ENCODE data around the gene KHDC4. TPM values are rescaled to one million over a fixed set of nuclear protein-coding genes. Genes with fewer than 3 reads are reported as not detected.

Gene KHDC4
- total RNA-seq, 1 donor from 2014 or later: 48.2 TPM

DNA sequence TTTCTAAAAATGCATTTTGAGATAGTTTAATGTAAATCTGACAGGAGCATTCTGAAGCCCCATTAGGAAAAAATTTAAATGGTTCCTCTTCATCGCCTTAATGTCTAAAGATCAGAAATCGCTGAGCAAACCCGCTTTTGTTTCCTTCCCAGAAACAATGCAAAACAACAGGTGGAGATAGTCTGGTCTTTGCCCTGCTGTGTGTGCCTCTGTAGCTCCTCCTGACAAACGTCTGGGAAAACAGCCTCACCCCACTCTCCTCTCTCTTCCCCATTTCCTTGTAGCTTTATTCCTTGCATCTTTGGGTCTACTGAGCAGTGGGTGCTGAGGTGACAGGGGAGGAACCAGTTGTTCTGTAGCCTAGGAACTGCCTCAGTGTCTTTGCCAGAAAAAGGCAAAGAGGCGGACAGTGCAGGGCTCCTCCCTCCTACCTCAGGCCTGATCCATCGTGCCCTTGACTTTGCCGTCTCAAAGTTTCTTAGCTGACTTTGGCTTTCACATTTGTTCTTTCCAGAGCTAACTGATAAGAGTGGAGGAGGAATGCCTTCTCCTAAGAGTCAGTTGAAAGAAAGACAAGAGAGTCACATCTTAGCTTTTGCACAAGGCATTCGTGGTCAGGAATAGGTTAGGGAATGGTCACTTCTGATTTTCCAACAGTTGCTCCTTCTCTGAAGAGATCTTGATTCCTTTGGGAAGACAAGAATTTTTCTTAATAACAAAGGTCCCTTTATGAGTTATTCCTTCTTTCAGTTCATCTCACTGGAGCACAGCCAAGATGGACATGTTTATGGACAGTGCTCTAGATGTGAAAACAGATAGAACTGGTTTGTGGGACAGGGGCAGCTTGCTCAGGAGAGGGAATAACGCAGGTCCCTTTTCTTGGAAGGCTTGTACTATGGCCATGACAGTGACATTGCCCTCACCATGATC, 49.9 kb downstream of the KHDC4 start:
- Histone ChIP-seq H3K9ac (ENCODE audit: low read length) (no peak overlapping the region), H3K27ac (ENCODE audit: low read depth, low read length) (no peak overlapping the region), H4K20me1 (ENCODE audit: insufficient read depth, low read length) (no peaks in the 10 kb centered on the region), H3K4me3 (ENCODE audit: insufficient read depth, low read depth, low read length) (no peak overlapping the region), H3K4me2 (ENCODE audit: low read length) (peak overlapping the region; percentile 22), H2AFZ (ENCODE audit: low read depth, low read length) (no peak overlapping the region), H3K4me1 (ENCODE audit: insufficient read depth, low read length) (peaks cover 4% of the 10 kb centered on the region), H3K27me3 (ENCODE audit: insufficient read depth, low read length) (no peaks in the 10 kb centered on the region), H3K9me3 (ENCODE audit: insufficient read depth, low read depth, low read length) (no peaks in the 10 kb centered on the region), H3K36me3 (ENCODE audit: insufficient read depth, low read length) (no peaks in the 10 kb centered on the region), H3K79me2 (ENCODE audit: insufficient read depth, low read length) (no peaks in the 10 kb centered on the region)
- H3K36me3 Mint-ChIP-seq (ENCODE audit: low read depth, unreplicated experiment): peaks cover 5% of the 10 kb centered on the region
- H3K4me1 Mint-ChIP-seq (ENCODE audit: low read depth, unreplicated experiment): peaks cover 11% of the 10 kb centered on the region
- H3K9me3 Mint-ChIP-seq (ENCODE audit: unreplicated experiment): no peaks in the 10 kb centered on the region
- no peaks in the 10 kb centered on the region for H3K27me3 Mint-ChIP-seq (ENCODE audit: low read depth, unreplicated experiment)
- H3K4me3 Mint-ChIP-seq (ENCODE audit: unreplicated experiment): no peak overlapping the region
- peak; percentile 18 for DNase-seq (ENCODE audit: low read depth)
- peak overlapping the region; percentile 4 for H3K27ac Mint-ChIP-seq (ENCODE audit: unreplicated experiment)
- TF ChIP-seq, protein P1, sequence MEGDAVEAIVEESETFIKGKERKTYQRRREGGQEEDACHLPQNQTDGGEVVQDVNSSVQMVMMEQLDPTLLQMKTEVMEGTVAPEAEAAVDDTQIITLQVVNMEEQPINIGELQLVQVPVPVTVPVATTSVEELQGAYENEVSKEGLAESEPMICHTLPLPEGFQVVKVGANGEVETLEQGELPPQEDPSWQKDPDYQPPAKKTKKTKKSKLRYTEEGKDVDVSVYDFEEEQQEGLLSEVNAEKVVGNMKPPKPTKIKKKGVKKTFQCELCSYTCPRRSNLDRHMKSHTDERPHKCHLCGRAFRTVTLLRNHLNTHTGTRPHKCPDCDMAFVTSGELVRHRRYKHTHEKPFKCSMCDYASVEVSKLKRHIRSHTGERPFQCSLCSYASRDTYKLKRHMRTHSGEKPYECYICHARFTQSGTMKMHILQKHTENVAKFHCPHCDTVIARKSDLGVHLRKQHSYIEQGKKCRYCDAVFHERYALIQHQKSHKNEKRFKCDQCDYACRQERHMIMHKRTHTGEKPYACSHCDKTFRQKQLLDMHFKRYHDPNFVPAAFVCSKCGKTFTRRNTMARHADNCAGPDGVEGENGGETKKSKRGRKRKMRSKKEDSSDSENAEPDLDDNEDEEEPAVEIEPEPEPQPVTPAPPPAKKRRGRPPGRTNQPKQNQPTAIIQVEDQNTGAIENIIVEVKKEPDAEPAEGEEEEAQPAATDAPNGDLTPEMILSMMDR (IDR thresholded peaks at IDR 0.05; ENCODE audit: insufficient read depth, low read depth, low read length): no peak
- no peak for TF ChIP-seq EZH2 (IDR thresholded peaks at IDR 0.05; ENCODE audit: insufficient read depth, low read length)
- FAIRE-seq: no peak

DNA sequence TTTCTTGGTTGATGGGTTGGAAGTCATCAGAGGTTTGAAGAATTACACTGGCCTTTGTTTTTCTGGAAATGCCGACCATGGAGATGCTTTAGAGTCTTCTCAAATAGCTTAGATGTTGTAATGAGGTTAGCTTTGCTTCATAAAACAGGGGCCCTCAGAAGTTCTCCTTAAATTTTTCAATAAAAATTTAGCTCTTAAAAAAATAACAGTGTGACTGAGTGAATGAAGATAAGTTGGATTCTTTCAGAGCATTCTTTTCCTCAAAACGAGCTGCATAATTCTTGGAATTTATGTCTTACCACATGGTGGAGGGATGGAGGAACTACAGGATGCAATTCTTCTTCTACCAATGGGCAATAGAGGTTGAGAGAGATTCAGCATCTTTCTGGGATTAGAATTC, 51.4 kb downstream of the KHDC4 start:
- TF ChIP-seq EZH2 (IDR thresholded peaks at IDR 0.05; ENCODE audit: insufficient read depth, low read length): no peak
- TF ChIP-seq, protein P1 (IDR thresholded peaks at IDR 0.05; ENCODE audit: insufficient read depth, low read depth, low read length): no peak
- Histone ChIP-seq H3K9me3 (ENCODE audit: insufficient read depth, low read depth, low read length) (no peaks in the 10 kb centered on the region), H2AFZ (ENCODE audit: low read depth, low read length) (no peak overlapping the region), H3K27ac (ENCODE audit: low read depth, low read length) (no peak overlapping the region), H3K79me2 (ENCODE audit: insufficient read depth, low read length) (no peaks in the 10 kb centered on the region), H3K4me3 (ENCODE audit: insufficient read depth, low read depth, low read length) (no peak overlapping the region), H3K9ac (ENCODE audit: low read length) (no peak overlapping the region), H3K27me3 (ENCODE audit: insufficient read depth, low read length) (no peaks in the 10 kb centered on the region), H3K36me3 (ENCODE audit: insufficient read depth, low read length) (no peaks in the 10 kb centered on the region), H3K4me2 (ENCODE audit: low read length) (no peak overlapping the region), H3K4me1 (ENCODE audit: insufficient read depth, low read length) (peaks cover 4% of the 10 kb centered on the region), H4K20me1 (ENCODE audit: insufficient read depth, low read length) (no peaks in the 10 kb centered on the region)
- DNase-seq (ENCODE audit: low read depth) (no peak), FAIRE-seq (no peak)
- Mint-ChIP-seq H3K36me3 (ENCODE audit: low read depth, unreplicated experiment) (peaks cover 7% of the 10 kb centered on the region), H3K27me3 (ENCODE audit: low read depth, unreplicated experiment) (no peaks in the 10 kb centered on the region), H3K27ac (ENCODE audit: unreplicated experiment) (no peak overlapping the region), H3K4me1 (ENCODE audit: low read depth, unreplicated experiment) (peaks cover 11% of the 10 kb centered on the region), H3K4me3 (ENCODE audit: unreplicated experiment) (no peak overlapping the region), H3K9me3 (ENCODE audit: unreplicated experiment) (no peaks in the 10 kb centered on the region)

DNA sequence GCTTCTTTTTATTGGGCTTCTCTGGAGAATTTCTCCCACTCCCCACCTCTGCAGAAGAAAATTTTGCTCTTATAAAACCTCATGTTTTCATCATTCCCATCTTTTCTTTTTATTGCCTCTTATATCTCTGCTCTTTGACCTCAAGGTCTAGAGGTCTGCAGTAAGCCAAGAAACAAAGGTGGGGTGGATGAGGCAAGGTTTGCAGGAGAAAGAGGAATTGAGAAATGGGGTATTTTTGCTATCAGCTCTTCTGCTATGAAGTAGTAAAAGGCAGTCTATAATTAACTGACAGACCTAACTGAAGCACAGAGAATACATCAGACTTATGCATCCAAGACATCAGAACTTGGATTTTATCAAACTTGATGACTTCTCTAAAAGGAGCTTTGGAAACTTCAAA, 52.0 kb downstream of the KHDC4 start:
- Histone ChIP-seq H3K9me3 (ENCODE audit: insufficient read depth, low read depth, low read length) (no peaks in the 10 kb centered on the region), H3K79me2 (ENCODE audit: insufficient read depth, low read length) (no peaks in the 10 kb centered on the region), H3K9ac (ENCODE audit: low read length) (no peak overlapping the region), H3K4me3 (ENCODE audit: insufficient read depth, low read depth, low read length) (no peak overlapping the region), H3K27ac (ENCODE audit: low read depth, low read length) (no peak overlapping the region), H4K20me1 (ENCODE audit: insufficient read depth, low read length) (no peaks in the 10 kb centered on the region), H2AFZ (ENCODE audit: low read depth, low read length) (no peak overlapping the region), H3K36me3 (ENCODE audit: insufficient read depth, low read length) (no peaks in the 10 kb centered on the region), H3K4me2 (ENCODE audit: low read length) (no peak overlapping the region), H3K4me1 (ENCODE audit: insufficient read depth, low read length) (peaks cover 4% of the 10 kb centered on the region), H3K27me3 (ENCODE audit: insufficient read depth, low read length) (no peaks in the 10 kb centered on the region)
- TF ChIP-seq, protein P1 (IDR thresholded peaks at IDR 0.05; ENCODE audit: insufficient read depth, low read depth, low read length): no peak
- TF ChIP-seq EZH2 (IDR thresholded peaks at IDR 0.05; ENCODE audit: insufficient read depth, low read length): no peak
- H3K27me3 Mint-ChIP-seq (ENCODE audit: low read depth, unreplicated experiment): no peaks in the 10 kb centered on the region
- H3K4me3 Mint-ChIP-seq (ENCODE audit: unreplicated experiment): no peak overlapping the region
- FAIRE-seq: no peak
- peaks cover 11% of the 10 kb centered on the region for H3K4me1 Mint-ChIP-seq (ENCODE audit: low read depth, unreplicated experiment)
- no peak overlapping the region for H3K27ac Mint-ChIP-seq (ENCODE audit: unreplicated experiment)
- no peak for DNase-seq (ENCODE audit: low read depth)
- H3K36me3 Mint-ChIP-seq (ENCODE audit: low read depth, unreplicated experiment): peaks cover 7% of the 10 kb centered on the region
- no peaks in the 10 kb centered on the region for H3K9me3 Mint-ChIP-seq (ENCODE audit: unreplicated experiment)
